ENCODE data around the gene DUSP14.
A peak's percentile ranks its signal among the peaks of the same experiment; 100 is the strongest.

DUSP14 gene

GRCh38 chr17:37492167-37492566, 2.5 kb downstream of the DUSP14 start:
- H3K4me3 ChIP-seq (ENCODE audit: low read depth, low read length) = peak overlapping the region; percentile 92
- no peak for DNase-seq (ENCODE audit: low read depth)
- TF ChIP-seq CTCF (IDR thresholded peaks at IDR 0.05; ENCODE audit: insufficient read depth, low read depth, low read length, missing control alignments) = no peak

GRCh38 chr17:37493249-37494027, 3.7 kb downstream of the DUSP14 start:
- DNase-seq (ENCODE audit: low read depth) = no peak
- no peak for TF ChIP-seq CTCF (IDR thresholded peaks at IDR 0.05; ENCODE audit: insufficient read depth, low read depth, low read length, missing control alignments)
- H3K4me3 ChIP-seq (ENCODE audit: low read depth, low read length) = no peak overlapping the region

GRCh38 chr17:37494401-37494831, 4.7 kb downstream of the DUSP14 start:
- no peak for TF ChIP-seq CTCF (IDR thresholded peaks at IDR 0.05; ENCODE audit: insufficient read depth, low read depth, low read length, missing control alignments)
- no peak for DNase-seq (ENCODE audit: low read depth)

GRCh38 chr17:37494971-37495370, 5.3 kb downstream of the DUSP14 start:
- no peak for TF ChIP-seq CTCF (IDR thresholded peaks at IDR 0.05; ENCODE audit: insufficient read depth, low read depth, low read length, missing control alignments)
- no peak for DNase-seq (ENCODE audit: low read depth)
- no peak overlapping the region for H3K4me3 ChIP-seq (ENCODE audit: low read depth, low read length)

More at GRCh38 chr17:37494401-37494831, 4.7 kb downstream of the DUSP14 start:
- no peak overlapping the region for H3K4me3 ChIP-seq (ENCODE audit: low read depth, low read length)

- DNase-seq (ENCODE audit: low read depth) = no peak
- H3K4me3 ChIP-seq (ENCODE audit: low read depth, low read length) = no peak overlapping the region
- TF ChIP-seq CTCF (IDR thresholded peaks at IDR 0.05; ENCODE audit: insufficient read depth, low read depth, low read length, missing control alignments) = no peak
These were observed 10.7 kb downstream of the DUSP14 start for GRCh38 chr17:37500378-37500777.

- H3K4me3 ChIP-seq (ENCODE audit: low read depth, low read length) = no peak overlapping the region
- no peak for DNase-seq (ENCODE audit: low read depth)
- no peak for TF ChIP-seq CTCF (IDR thresholded peaks at IDR 0.05; ENCODE audit: insufficient read depth, low read depth, low read length, missing control alignments)
These were observed 12.6 kb downstream of the DUSP14 start for GRCh38 chr17:37502009-37502936.
